Left forelimb (tissue), 1 donor: Measurements from ENCODE around the gene MS4A4A.

Experiments used
- DNase-seq: peaks from one replicate; pipeline ENCODE4 v3.0.0-alpha.2; 2018; ENCODE audit warnings: low spot score

MS4A4A gene

GRCh38 chr11:60303661-60304060 lies 23.2 kb downstream of the MS4A4A start:
- no peak for DNase-seq

- no peak for DNase-seq
Observed at GRCh38 chr11:60305906-60306619, 25.6 kb downstream of the MS4A4A start.

- no peak for DNase-seq
Observed at GRCh38 chr11:60307507-60308195, 27.2 kb downstream of the MS4A4A start.

GRCh38 chr11:60310407-60310998 lies 30.0 kb downstream of the MS4A4A start:
- no peak for DNase-seq

GRCh38 chr11:60314635-60315321 lies 34.3 kb downstream of the MS4A4A start:
- no peak for DNase-seq

- DNase-seq = no peak
Observed at GRCh38 chr11:60315871-60316270, 35.4 kb downstream of the MS4A4A start.

GRCh38 chr11:60316317-60316716 lies 35.9 kb downstream of the MS4A4A start:
- no peak for DNase-seq

- no peak for DNase-seq
Observed at GRCh38 chr11:60318726-60319125, 38.3 kb downstream of the MS4A4A start.

- DNase-seq = no peak
Observed at GRCh38 chr11:60321051-60321450, 40.6 kb downstream of the MS4A4A start.

GRCh38 chr11:60326955-60327354 lies 46.5 kb downstream of the MS4A4A start, which contains the start of gene MS4A6E:
MS4A6E (plus strand) TSS chr11:60327255; CDS start chr11:60334896, 7,641 bp downstream.
- no peak for DNase-seq

- no peak for DNase-seq
Observed at GRCh38 chr11:60328460-60328859, 48.0 kb downstream of the MS4A4A start.

- DNase-seq = no peak
Observed at GRCh38 chr11:60332846-60333245, 52.4 kb downstream of the MS4A4A start.

- DNase-seq = no peak
Observed at GRCh38 chr11:60334005-60334620, 53.6 kb downstream of the MS4A4A start.

- no peak for DNase-seq
Observed at GRCh38 chr11:60336767-60337391, 56.4 kb downstream of the MS4A4A start.

GRCh38 chr11:60338053-60338452 lies 57.6 kb downstream of the MS4A4A start:
- DNase-seq = no peak

- no peak for DNase-seq
Observed at GRCh38 chr11:60339356-60339755, 58.9 kb downstream of the MS4A4A start.

GRCh38 chr11:60343094-60343704 lies 62.7 kb downstream of the MS4A4A start:
- DNase-seq = no peak

- no peak for DNase-seq
Observed at GRCh38 chr11:60344146-60344545, 63.7 kb downstream of the MS4A4A start.

- DNase-seq = no peak
Observed at GRCh38 chr11:60345489-60345888, 65.0 kb downstream of the MS4A4A start.

GRCh38 chr11:60347084-60347797 lies 66.8 kb downstream of the MS4A4A start:
- DNase-seq = no peak

GRCh38 chr11:60348116-60348515 lies 67.7 kb downstream of the MS4A4A start:
- no peak for DNase-seq
